Measurements from ENCODE around the gene PDGFA.

Gene PDGFA

GRCh38 chr7:485188-486081 lies 34.2 kb downstream of the PDGFA start:
- no peak for DNase-seq (ENCODE audit: low read depth)
- TF ChIP-seq CTCF (IDR thresholded peaks at IDR 0.05; ENCODE audit: control insufficient read depth, extremely low read depth, insufficient read depth) = no peak
- no peak overlapping the region for H3K4me3 ChIP-seq (ENCODE audit: low read depth, low read length)

DNA sequence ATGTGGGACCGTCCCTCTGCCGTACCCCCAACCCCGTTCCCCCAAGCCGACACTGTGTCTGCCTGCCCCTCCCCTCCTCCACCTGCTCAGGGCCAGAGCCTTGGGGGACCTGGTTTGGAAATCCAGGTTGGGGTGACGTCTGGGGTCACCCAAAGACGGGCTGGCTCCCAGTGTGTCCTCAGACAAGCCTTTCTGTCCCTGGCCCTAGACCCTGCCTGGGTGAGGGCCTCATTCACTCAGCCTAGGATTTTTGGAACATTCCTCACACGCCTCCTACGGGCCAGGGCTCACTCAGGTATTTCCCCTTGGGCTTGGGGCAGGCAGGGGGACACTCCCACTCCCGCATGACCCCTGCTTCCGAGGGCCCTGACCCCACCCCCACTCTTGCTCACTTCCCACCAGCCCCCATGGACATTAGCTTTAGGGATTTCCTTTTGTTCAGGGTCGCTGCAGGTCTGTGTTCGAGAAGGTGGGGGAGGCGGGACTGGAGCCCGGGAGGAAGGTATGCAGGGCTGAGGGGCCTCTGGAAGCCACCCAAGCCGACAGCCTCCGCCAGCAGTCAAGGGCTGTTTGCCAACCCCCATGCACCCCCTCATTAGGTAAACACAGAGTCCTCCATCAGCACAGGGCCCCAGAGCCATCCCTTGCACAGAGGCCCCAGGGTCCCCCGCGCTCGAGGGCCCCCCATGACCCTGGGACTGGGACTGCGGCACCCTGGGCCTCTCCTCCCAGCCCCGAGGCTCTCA lies 35.1 kb downstream of the PDGFA start:
- DNase-seq (ENCODE audit: low read depth) = no peak
- TF ChIP-seq CTCF (IDR thresholded peaks at IDR 0.05; ENCODE audit: control insufficient read depth, extremely low read depth, insufficient read depth) = no peak
- no peak overlapping the region for H3K4me3 ChIP-seq (ENCODE audit: low read depth, low read length)

DNA sequence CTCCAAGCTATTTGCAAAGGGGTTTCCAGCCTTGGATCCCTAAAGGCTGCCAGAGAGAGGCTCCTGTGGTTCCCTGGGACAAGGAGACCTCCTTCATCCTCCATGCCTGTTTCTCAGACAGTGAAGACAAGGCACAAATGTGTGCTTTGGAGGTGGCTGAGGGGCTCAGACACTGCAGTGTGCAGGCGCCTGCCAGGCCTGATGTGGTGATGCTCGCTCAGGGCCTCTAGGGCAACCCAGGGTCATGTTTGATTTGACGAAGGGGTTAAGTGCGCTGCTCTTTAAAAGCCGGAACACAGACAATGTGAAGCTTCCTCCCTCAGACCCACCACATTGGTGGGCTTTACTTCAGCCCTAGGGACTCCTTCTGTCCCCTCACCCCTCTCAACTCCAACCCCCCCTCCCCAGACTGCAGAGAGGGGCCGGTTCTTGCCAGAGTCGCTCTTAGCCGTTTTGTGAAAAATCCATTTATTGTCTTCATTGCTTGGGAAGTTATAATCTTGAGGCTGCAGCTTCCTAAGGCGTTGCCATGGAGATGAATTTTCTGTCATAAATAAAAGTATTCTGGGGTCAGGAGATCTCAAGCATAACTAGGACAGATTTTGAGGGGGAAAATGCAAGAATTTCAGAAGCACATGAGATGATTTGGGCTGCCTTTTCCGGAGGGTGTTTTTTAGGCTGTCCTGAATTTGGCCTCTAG lies 35.8 kb downstream of the PDGFA start:
- no peak for DNase-seq (ENCODE audit: low read depth)
- no peak for TF ChIP-seq CTCF (IDR thresholded peaks at IDR 0.05; ENCODE audit: control insufficient read depth, extremely low read depth, insufficient read depth)
- no peak overlapping the region for H3K4me3 ChIP-seq (ENCODE audit: low read depth, low read length)

- no peak for TF ChIP-seq CTCF (IDR thresholded peaks at IDR 0.05; ENCODE audit: control insufficient read depth, extremely low read depth, insufficient read depth)
- DNase-seq (ENCODE audit: low read depth) = no peak
These were observed 37.0 kb downstream of the PDGFA start for GRCh38 chr7:482521-483083.

GRCh38 chr7:481219-481930 lies 38.3 kb downstream of the PDGFA start:
- H3K4me3 ChIP-seq (ENCODE audit: low read depth, low read length) = no peak overlapping the region
- no peak for TF ChIP-seq CTCF (IDR thresholded peaks at IDR 0.05; ENCODE audit: control insufficient read depth, extremely low read depth, insufficient read depth)
- DNase-seq (ENCODE audit: low read depth) = no peak

More at GRCh38 chr7:482521-483083, 37.0 kb downstream of the PDGFA start:
- no peak overlapping the region for H3K4me3 ChIP-seq (ENCODE audit: low read depth, low read length)
